Liver (tissue), 9 donors: Measurements from ENCODE around the gene PKNOX1. TPM values are rescaled to one million over a fixed set of nuclear protein-coding genes. Genes with fewer than 3 reads are reported as not detected.
"Not testable (repeated sequence)": the region's sequence is repeated elsewhere in the genome, so short reads cannot be mapped to it uniquely, and the experiment has no call there.

ENCODE experiments used
- DNase-seq: peaks from one replicate; pipeline ENCODE4 v3.0.0-alpha.2; 2017; ENCODE audit warnings: low spot score
- H3K27ac ChIP-seq, 2 donors: one replicate each; pipeline ENCODE4 v1.7.0; 2013; ENCODE audit warnings: inconsistent platforms in 2 of 2, low read length in 2 of 2, control low read depth in 1 of 2, low read depth in 1 of 2, mild to moderate bottlenecking in 1 of 2
- H3K27me3 ChIP-seq, 4 donors: one replicate each; pipeline versions ENCODE4 v1.6.1 to v1.7.0; 2013; ENCODE audit warnings: low read length in 3 of 4, inconsistent platforms in 1 of 4, mild to moderate bottlenecking in 1 of 4, moderate library complexity in 1 of 4; ENCODE audit not compliant: control insufficient read depth in 4 of 4, insufficient read depth in 4 of 4
- H3K36me3 ChIP-seq, 4 donors: one replicate each; pipeline versions ENCODE4 v1.6.1 to v1.7.0; 2013; ENCODE audit warnings: low read length in 3 of 4, mild to moderate bottlenecking in 3 of 4, low read depth in 1 of 4, moderate library complexity in 1 of 4; ENCODE audit not compliant: control insufficient read depth in 4 of 4, insufficient read depth in 3 of 4
- H3K4me1 ChIP-seq, 4 donors: one replicate each; pipeline versions ENCODE4 v1.6.1 to v1.7.0; 2013; ENCODE audit warnings: low read length in 3 of 4, mild to moderate bottlenecking in 3 of 4, moderate library complexity in 1 of 4; ENCODE audit not compliant: control insufficient read depth in 4 of 4, insufficient read depth in 4 of 4
- H3K4me3 ChIP-seq, 3 donors: one replicate each; pipeline versions ENCODE4 v1.6.1 to v1.7.0; 2013; ENCODE audit warnings: low read length in 3 of 3, control low read depth in 1 of 3, low read depth in 1 of 3, mild to moderate bottlenecking in 1 of 3
- H3K9ac ChIP-seq, 2 donors: one replicate each; pipeline ENCODE4 v1.7.0; 2013; ENCODE audit warnings: low read length in 2 of 2, mild to moderate bottlenecking in 2 of 2, moderate library complexity in 2 of 2, control low read depth in 1 of 2, low read depth in 1 of 2
- H3K9me3 ChIP-seq, 4 donors: one replicate each; pipeline versions ENCODE4 v1.6.1 to v1.7.0; 2013; ENCODE audit warnings: low read length in 3 of 4; ENCODE audit not compliant: control insufficient read depth in 4 of 4
- EGR1 ChIP-seq, 2 donors: IDR thresholded peaks; 2 replicates each; pipeline ENCODE4 v1.6.1; 2016 to 2018; ENCODE audit warnings: antibody characterized with exemption in 2 of 2, low read depth in 2 of 2
- FOXA1 ChIP-seq: IDR thresholded peaks from 2 replicates; pipeline ENCODE4 v1.6.1; 2016; ENCODE audit warnings: antibody characterized with exemption
- FOXA2 ChIP-seq: IDR thresholded peaks from 2 replicates; pipeline ENCODE4 v1.6.1; 2016; ENCODE audit warnings: antibody characterized with exemption
- GABPA ChIP-seq, 2 donors: IDR thresholded peaks in 1 of 2; conservative IDR thresholded peaks in 1 of 2; 2 replicates each; pipeline ENCODE4 v1.6.1; 2016; ENCODE audit warnings: antibody characterized with exemption in 2 of 2, mild to moderate bottlenecking in 1 of 2, moderate library complexity in 1 of 2
- HNF4A ChIP-seq, 2 donors: conservative IDR thresholded peaks; 2 replicates each; pipeline ENCODE4 v1.6.1; 2016; ENCODE audit warnings: antibody characterized with exemption in 2 of 2, mild to moderate bottlenecking in 2 of 2
- HNF4G ChIP-seq: IDR thresholded peaks from 2 replicates; pipeline ENCODE4 v1.6.1; 2016; ENCODE audit warnings: antibody characterized with exemption
- JUND ChIP-seq, 2 donors: IDR thresholded peaks; 2 replicates each; pipeline ENCODE4 v1.6.1; 2016; ENCODE audit warnings: antibody characterized with exemption in 2 of 2
- RAD21 ChIP-seq, 2 donors: IDR thresholded peaks; 2 replicates each; pipeline ENCODE4 v1.6.1; 2016; ENCODE audit warnings: antibody characterized with exemption in 2 of 2, mild to moderate bottlenecking in 2 of 2
- RXRA ChIP-seq, 2 donors: IDR thresholded peaks; 2 replicates each; pipeline ENCODE4 v1.6.1; 2017 to 2018; ENCODE audit warnings: antibody characterized with exemption in 2 of 2, mild to moderate bottlenecking in 1 of 2
- SP1 ChIP-seq: IDR thresholded peaks from 2 replicates; pipeline ENCODE4 v1.6.1; 2018; ENCODE audit warnings: antibody characterized with exemption, mild to moderate bottlenecking
- TAF1 ChIP-seq: conservative IDR thresholded peaks from 2 replicates; pipeline ENCODE4 v1.6.1; 2016; ENCODE audit warnings: antibody characterized with exemption, mild to moderate bottlenecking
- WGBS: extraction: QIAGEN DNeasy Blood & Tissue Kit; methylation state at CpG from one replicate; pipeline ENCODE4 v1.1.7; 2013; 5-methylcytosine and 5-hydroxymethylcytosine counted together
- polyA plus RNA-seq, 2 donors: library from polyadenylated mRNA; stranded (reverse) in 1 of 2; unstranded in 1 of 2; fragments of 200-250 nt in 1 of 2; fragments of >200 nt in 1 of 2; fragmentation: Nextera tagmentation in 1 of 2; extraction: Ambion mirVana in 1 of 2; gene quantifications; one replicate each; pipeline versions ENCODE4 v1.2.1 to v1.2.3, GENCODE V29; 2013 to 2015
- total RNA-seq, 2 donors: library from RNA; depleted of rRNA; stranded (reverse); fragments of >200 nt; gene quantifications; one replicate each; pipeline ENCODE4 v1.2.3, GENCODE V29; 2014
- TF ChIP-seq, protein P1 (sequence below): IDR thresholded peaks from 2 replicates; pipeline ENCODE4 v1.6.1; 2016; ENCODE audit warnings: antibody characterized with exemption, mild to moderate bottlenecking
- TF ChIP-seq, protein P2 (sequence below): IDR thresholded peaks from 2 replicates; pipeline ENCODE4 v1.6.1; 2016; ENCODE audit warnings: antibody characterized with exemption
- TF ChIP-seq, protein P3 (sequence below): IDR thresholded peaks from 2 replicates; pipeline ENCODE4 v1.6.1; 2016; ENCODE audit warnings: antibody characterized with exemption
- TF ChIP-seq, protein P4 (sequence below): fragments of 150-350 bp; IDR thresholded peaks from 2 replicates; pipeline ENCODE4 v1.5.1; 2017; ENCODE audit warnings: improper control_type of control experiment, low read depth, low read length; ENCODE audit not compliant: missing input control
- donor health status: healthy.
- donor health status: healthy.
- donor health status: healthy.
- donor health status: healthy.
- donor health status: healthy.

The PKNOX1 gene
- total and polyA plus RNA-seq, 4 donors: 2.8 to 10.3 (median 8.0) TPM

DNA sequence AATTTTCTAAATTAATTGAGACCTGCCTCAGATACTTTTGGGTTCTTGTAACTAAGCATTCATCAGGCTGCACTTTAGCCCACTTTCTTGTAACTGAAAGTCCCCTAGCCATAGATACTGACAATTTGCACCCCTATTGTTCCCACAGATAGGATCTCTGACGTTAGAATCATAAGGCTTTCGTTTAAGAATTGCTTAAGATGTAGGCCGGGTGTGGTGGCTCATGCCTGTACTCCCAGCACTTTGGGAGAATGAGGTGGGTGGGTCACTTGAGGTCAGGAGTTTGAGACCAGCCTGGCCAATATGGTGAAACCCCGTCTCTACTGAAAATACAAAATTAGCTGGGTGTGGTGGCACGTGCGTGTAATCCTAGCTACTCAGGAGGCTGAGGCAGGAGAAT lies 16.2 kb upstream of the PKNOX1 start:
- H3K27ac ChIP-seq, H3K9me3 ChIP-seq, H3K4me3 ChIP-seq, H3K4me1 ChIP-seq, H3K27me3 ChIP-seq, H3K9ac ChIP-seq, H3K36me3 ChIP-seq, DNase-seq: not testable (repeated sequence)
- 87% methylated on average over 6 of the region's 6 CpGs for WGBS

DNA sequence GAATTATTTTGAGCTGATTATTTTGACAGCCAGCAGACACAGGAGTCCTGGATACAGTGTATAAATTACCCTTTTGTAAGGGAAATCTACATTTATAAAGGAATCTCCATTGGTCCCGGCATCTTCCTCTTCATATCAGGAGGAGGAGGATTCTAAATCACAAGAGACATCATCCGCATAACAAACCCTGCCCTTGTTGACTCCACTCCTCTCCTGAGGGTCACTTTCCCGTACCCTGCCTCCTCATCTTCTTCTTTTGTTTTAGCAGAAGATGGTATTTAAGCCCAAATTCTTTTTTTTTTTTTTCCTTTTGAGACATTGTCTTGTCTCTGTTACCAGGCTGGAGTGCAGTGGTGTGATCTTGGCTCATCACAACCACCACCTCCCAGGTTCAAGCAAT lies 14.6 kb upstream of the PKNOX1 start:
- DNase-seq: no peak
- H3K9ac ChIP-seq: no peak overlapping the region
- H3K27ac ChIP-seq: no peak overlapping the region
- no peaks in the 10 kb centered on the region for H3K27me3 ChIP-seq
- no peaks in the 10 kb centered on the region for H3K36me3 ChIP-seq
- H3K9me3 ChIP-seq: no peaks in the 10 kb centered on the region
- no peaks in the 10 kb centered on the region for H3K4me1 ChIP-seq
- no peak overlapping the region for H3K4me3 ChIP-seq
- WGBS: 93% methylated on average over 3 of the region's 3 CpGs
- TF ChIP-seq TAF1: no peak
- TF ChIP-seq, protein P1, sequence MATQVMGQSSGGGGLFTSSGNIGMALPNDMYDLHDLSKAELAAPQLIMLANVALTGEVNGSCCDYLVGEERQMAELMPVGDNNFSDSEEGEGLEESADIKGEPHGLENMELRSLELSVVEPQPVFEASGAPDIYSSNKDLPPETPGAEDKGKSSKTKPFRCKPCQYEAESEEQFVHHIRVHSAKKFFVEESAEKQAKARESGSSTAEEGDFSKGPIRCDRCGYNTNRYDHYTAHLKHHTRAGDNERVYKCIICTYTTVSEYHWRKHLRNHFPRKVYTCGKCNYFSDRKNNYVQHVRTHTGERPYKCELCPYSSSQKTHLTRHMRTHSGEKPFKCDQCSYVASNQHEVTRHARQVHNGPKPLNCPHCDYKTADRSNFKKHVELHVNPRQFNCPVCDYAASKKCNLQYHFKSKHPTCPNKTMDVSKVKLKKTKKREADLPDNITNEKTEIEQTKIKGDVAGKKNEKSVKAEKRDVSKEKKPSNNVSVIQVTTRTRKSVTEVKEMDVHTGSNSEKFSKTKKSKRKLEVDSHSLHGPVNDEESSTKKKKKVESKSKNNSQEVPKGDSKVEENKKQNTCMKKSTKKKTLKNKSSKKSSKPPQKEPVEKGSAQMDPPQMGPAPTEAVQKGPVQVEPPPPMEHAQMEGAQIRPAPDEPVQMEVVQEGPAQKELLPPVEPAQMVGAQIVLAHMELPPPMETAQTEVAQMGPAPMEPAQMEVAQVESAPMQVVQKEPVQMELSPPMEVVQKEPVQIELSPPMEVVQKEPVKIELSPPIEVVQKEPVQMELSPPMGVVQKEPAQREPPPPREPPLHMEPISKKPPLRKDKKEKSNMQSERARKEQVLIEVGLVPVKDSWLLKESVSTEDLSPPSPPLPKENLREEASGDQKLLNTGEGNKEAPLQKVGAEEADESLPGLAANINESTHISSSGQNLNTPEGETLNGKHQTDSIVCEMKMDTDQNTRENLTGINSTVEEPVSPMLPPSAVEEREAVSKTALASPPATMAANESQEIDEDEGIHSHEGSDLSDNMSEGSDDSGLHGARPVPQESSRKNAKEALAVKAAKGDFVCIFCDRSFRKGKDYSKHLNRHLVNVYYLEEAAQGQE: no peak
- TF ChIP-seq SP1: no peak
- TF ChIP-seq RAD21 (IDR thresholded peaks at IDR 0.05): no peak
- no peak for TF ChIP-seq FOXA2
- TF ChIP-seq HNF4A (conservative IDR thresholded peaks at IDR 0.05): no peak
- no peak for TF ChIP-seq HNF4G
- no peak for TF ChIP-seq EGR1 (IDR thresholded peaks at IDR 0.05; ENCODE audit: low read depth in 2 of 2)
- TF ChIP-seq, protein P2, sequence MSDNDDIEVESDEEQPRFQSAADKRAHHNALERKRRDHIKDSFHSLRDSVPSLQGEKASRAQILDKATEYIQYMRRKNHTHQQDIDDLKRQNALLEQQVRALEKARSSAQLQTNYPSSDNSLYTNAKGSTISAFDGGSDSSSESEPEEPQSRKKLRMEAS: no peak
- no peak for TF ChIP-seq RXRA (IDR thresholded peaks at IDR 0.05)
- TF ChIP-seq, protein P3, sequence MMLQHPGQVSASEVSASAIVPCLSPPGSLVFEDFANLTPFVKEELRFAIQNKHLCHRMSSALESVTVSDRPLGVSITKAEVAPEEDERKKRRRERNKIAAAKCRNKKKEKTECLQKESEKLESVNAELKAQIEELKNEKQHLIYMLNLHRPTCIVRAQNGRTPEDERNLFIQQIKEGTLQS: no peak
- no peak for TF ChIP-seq JUND (IDR thresholded peaks at IDR 0.05)

DNA sequence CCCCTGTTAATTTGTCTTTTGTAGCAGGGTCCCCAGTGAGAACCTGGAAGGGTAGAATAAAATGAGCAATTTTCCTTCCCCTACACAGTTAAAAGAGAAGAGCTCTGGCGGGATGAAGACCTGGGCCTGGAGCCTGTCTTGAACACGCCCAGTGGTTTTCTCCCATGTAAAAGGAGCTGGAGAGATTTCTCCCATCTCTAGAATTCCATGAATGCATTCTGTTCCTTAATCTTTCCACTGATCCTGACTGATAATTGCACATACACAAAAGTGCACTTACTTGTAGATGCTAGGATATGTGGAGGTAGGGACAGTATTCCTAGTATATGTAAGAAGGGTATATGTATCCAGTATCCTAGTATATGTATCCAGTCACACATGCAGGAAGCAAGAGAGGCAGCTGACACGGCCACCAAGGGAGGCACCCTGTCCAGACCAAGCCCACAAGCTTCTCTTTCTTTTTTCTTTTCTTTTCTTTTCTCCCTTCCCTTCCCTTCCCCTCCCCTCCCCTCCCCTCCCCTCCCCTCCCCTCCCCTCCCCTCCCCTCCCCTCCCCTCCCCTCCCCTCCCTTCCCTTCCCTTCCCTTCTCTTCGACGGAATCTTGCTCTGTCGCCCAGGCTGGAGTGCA lies 11.9 kb upstream of the PKNOX1 start:
- 87% methylated on average over 6 of the region's 6 CpGs for WGBS
- no peaks in the 10 kb centered on the region for H3K4me1 ChIP-seq
- H3K4me3 ChIP-seq: no peak overlapping the region
- H3K9me3 ChIP-seq: no peaks in the 10 kb centered on the region
- H3K9ac ChIP-seq: no peak overlapping the region
- no peaks in the 10 kb centered on the region for H3K27me3 ChIP-seq
- H3K36me3 ChIP-seq: no peaks in the 10 kb centered on the region
- no peak for DNase-seq
- TF ChIP-seq HNF4G (no peak), GABPA (IDR thresholded peaks at IDR 0.05 in 1 of 2, conservative IDR thresholded peaks at IDR 0.05 in 1 of 2) (no peak), TAF1 (no peak), SP1 (no peak), JUND (IDR thresholded peaks at IDR 0.05) (no peak), EGR1 (IDR thresholded peaks at IDR 0.05; ENCODE audit: low read depth in 2 of 2) (no peak), FOXA1 (no peak)
- TF ChIP-seq, protein P3: no peak
- TF ChIP-seq, protein P1: no peak
- TF ChIP-seq, protein P4, sequence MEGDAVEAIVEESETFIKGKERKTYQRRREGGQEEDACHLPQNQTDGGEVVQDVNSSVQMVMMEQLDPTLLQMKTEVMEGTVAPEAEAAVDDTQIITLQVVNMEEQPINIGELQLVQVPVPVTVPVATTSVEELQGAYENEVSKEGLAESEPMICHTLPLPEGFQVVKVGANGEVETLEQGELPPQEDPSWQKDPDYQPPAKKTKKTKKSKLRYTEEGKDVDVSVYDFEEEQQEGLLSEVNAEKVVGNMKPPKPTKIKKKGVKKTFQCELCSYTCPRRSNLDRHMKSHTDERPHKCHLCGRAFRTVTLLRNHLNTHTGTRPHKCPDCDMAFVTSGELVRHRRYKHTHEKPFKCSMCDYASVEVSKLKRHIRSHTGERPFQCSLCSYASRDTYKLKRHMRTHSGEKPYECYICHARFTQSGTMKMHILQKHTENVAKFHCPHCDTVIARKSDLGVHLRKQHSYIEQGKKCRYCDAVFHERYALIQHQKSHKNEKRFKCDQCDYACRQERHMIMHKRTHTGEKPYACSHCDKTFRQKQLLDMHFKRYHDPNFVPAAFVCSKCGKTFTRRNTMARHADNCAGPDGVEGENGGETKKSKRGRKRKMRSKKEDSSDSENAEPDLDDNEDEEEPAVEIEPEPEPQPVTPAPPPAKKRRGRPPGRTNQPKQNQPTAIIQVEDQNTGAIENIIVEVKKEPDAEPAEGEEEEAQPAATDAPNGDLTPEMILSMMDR: no peak
- no peak overlapping the region for H3K27ac ChIP-seq
